Measurements from ENCODE around the gene RALGAPA2.

Gene RALGAPA2

DNA sequence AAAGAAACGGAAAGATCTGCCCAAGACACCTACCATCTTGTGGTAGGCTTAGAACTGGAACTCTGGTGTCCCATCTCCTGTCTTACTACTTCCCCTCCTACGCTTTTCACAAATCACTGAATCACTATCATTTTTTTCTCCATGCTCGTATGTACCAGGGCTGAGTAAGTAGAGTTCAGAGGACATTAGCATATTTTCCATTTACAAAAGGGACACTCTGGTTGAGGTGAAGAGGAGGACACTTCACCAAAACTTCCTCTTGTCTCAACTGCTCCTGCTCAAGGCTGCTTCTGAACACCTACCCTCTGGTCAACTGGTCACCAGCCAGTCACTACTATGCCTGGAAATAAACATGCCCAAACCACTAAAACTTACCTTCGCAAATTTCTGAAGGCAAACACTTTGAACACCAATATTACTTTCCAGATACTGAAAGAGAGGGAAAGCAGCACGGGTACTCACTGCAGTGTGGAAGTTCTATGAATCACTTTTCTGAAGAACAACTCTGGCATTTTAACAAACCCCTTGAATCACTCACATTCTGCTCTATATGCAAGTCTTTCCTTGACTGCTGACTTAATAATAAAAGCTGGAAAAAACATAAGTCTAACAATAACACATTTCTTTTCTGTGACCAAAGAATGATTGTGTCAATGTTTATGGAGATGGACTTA lies 221.2 kb downstream of the RALGAPA2 start:
- DNase-seq = no peak

DNA sequence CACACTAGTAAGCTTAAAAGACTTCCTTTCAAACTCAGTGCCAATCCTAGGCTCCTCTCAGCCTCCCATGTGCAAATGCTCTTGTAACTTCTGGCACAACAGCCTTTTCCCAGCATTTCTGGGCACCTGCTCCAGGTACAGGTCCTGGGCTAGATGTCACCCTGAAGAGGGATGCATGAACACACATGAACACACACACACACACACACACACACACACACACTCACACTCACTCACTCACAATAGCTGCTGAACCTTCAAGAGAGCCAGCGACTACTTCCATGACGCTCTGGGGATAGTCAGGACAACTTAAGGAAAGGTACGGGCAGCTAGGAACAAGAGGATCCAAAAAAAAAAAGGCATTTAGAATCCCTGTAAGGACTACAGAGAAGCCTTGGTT lies 221.8 kb downstream of the RALGAPA2 start:
- no peak for DNase-seq

DNA sequence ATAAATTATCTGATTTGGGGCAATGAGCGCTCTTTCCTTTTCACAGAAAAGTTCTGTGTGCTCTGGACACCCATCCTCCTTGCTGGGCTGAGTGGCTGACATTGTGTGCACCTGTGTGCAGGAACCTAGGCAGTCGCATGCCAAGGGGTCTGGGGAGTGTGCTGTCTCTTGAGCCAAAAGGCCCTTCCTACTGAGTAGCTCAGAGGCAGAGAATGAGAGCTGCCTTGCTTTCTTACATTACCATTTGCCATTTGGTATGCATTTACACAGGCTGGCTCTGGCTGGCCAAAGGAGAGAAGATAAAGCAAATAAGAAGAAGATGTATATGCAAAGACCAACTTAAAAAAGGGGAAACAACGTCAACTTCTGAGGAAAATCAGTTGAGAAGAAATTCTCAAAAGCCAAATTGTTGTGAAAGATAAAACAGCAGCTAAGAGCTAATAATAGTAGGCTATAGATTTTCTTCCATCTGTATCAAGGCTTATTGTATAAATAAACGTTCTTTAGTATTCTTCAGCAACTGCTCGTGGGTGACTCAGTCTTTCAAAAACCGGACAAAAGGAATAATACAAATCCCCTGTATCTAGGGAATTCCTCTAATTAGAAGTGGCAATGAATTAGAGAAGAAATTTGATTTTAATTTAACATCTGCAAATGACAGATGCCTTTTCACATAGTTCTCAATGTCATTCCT lies 222.6 kb downstream of the RALGAPA2 start:
- no peak for DNase-seq

DNA sequence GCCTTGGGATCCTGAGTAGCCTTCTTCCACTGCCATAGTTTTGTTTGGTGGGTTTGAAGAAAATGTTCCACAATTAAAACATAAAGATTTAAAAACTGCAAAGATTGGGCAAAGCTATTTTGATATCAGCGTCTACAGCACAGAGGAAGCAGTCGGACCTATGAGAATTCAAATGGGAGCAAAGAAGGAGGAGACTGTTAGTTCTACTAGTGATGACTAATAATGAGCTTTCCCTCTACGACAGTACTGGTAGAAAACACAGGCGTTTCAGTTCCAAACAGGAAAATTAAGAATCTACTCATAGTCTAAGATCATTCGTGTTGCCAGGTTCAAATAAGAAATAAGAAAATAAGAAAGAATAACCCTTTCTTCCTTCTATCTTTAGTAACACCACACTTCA lies 223.4 kb downstream of the RALGAPA2 start:
- no peak for DNase-seq

DNA sequence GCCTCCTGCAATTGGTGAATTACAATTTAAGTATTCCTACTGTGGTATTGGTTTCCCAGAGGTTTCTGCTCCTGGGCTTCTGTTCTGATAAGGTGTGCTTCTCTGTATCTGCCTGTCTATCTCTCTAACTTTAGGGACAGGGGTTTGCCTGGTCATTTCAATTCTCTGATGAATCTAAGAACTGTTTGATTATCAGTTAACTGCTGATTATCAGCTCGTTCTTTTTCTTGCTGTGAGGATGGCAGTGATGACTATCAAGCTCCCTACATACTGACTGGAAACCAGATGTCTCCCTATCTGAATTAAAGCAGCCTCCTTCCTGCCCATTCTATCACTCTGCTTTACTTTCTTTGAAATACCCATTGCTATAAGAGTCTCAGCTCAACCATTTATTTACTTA lies 224.1 kb downstream of the RALGAPA2 start:
- no peak for DNase-seq

DNA sequence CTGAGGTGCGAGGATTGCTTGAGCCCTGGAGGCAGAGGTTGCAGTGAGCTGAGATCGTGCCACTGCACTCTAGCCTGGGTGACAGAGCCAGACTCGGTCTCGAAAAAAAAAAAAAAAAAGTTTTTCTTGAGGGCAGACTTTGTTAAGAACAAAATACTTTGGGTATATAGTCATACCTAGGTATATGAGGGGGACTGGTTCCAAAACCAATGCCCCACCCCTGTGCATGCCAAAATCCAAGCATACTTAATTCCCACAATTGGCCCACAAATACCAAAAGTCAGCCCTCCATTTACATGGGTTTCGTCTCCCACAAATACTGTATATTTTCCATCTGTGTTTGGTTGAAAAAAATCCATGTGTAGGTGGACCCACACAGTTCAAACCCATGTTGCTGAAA lies 224.6 kb downstream of the RALGAPA2 start:
- no peak for DNase-seq

DNA sequence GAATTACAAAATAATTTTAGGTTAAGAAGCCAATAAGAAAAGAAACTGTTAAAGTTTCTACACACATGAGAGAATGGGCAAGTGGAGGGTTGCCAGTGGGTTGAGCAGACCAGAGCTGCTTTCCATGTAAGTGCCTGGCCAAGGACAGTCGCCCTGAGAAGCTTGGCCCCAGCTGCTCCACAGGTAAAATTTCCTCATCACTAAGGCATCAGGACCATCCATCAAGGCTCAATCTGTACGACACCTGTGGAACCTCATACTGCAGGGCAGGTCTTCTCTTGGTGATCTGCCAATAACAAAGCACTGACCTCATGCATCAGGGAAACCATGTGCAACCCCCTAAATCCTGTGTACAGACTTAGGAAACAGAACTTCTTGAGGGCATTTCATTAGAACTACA lies 229.1 kb downstream of the RALGAPA2 start:
- DNase-seq = no peak

DNA sequence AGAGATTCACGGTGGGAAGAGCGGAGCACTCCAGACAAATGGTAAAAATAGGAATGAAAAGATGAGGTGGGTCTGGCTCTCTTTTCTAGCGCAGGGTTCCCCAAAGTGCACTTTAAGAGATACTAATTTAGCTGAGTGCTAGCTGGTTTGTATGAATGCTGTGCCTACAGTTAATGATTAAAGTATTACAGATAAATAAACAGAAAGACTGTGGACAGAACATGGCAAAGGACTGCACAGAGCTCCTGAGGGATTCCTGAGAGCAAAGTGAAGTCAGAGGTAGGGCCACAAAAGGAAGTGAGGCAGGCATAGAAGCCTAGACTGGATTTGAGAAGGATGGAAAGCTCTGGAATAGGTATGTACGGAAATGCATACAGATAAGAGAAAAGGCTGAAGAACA lies 230.0 kb downstream of the RALGAPA2 start:
- no peak for DNase-seq

DNA sequence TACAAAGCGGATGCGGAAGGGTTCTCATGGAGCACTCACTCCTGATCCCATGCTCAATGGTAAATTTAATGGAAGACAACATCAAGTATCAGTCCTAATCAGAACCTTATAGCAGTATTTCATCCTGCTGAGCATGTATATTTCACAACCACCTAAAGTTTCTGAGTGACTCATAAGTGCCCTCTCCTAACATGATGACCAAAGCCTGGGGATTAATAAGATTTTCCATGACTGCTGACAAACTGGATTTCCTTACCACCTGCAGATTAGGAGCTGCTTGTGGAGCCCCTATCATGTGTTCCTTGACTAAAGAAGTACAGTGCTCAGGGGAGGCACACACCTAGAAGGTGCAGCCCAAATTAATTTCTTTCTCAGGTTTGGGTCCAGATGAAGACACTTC lies 231.8 kb downstream of the RALGAPA2 start:
- no peak for DNase-seq

DNA sequence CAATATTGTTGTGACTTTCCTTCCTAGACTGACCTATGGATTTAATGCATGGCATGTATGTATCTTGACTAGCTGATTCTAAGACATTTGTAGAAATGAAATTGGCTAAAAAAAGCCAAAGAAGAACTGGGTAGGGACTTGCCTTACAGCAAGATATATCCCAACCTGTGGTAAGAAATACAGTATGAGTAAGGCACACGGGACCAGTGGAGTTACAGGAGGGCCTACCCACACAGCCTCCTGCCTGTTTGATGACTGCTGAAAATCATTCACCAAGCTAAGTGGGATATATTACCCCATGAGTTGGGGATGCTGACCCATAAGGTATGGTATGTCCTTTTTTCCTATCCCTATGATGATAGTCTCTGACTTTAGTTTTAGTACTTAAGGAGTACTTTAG lies 232.3 kb downstream of the RALGAPA2 start:
- DNase-seq = no peak

DNA sequence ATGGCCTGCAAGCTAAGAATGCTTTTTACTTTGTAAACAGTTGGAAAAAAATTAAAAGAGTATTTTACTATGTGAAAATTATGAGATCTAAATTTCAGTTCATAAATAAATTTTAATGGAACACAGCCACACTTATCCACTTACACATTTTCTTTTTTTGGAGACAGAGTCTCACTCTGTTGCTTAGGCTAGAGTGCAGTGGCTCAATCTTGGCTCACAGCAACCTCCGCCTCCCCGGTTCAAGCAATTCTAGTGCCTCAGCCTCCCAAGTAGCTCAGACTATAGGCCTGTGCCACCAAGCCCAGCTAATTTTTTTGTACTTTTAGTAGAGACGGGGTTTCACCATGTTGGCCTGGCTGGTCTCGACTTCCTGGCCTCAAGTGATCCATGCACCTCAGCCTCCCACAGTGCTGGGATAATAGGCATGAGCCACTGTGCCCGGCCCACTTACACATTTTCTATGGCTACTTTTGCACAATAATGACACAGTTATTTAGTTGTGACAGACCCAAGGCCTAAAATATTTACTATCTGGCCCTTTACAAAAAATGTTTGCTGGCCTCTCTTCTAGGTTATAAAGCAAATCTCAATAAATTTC lies 234.9 kb downstream of the RALGAPA2 start:
- DNase-seq = no peak

DNA sequence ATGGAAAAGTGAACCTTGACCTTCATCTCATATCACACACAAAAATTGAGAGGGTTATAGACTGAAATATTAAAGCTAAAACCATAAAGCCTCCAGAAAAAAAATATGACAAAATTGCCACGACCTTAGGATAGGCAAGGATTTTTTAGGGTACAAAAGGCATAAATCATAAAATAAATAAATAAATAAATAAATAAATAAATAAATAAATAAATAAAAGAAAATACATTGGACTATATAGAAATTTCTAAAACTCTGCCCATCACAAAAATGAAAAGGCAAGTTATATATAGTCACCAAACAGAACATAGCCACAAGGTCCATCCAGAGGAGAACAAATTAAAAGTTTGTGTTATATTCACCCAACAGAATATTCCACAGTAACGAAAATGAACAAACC lies 235.9 kb downstream of the RALGAPA2 start:
- no peak for DNase-seq

DNA sequence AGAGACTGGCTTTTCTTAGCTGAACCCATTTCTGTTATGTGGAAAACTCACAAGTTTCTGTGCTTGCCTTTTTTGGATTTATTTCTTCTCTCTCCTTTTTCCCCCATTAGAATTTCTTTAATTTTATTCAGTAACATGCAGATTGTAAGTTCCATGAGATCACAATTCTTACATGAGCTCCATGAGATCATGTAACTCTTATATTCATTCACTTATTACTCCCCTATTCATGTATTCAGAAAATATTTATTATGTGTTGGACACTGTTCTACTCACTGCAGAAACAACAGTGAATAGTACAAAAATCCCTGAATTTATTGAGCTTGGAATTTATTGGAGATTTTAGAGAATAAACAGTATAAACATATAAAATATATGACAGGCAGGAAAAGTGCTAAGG lies 238.8 kb downstream of the RALGAPA2 start:
- no peak for DNase-seq

DNA sequence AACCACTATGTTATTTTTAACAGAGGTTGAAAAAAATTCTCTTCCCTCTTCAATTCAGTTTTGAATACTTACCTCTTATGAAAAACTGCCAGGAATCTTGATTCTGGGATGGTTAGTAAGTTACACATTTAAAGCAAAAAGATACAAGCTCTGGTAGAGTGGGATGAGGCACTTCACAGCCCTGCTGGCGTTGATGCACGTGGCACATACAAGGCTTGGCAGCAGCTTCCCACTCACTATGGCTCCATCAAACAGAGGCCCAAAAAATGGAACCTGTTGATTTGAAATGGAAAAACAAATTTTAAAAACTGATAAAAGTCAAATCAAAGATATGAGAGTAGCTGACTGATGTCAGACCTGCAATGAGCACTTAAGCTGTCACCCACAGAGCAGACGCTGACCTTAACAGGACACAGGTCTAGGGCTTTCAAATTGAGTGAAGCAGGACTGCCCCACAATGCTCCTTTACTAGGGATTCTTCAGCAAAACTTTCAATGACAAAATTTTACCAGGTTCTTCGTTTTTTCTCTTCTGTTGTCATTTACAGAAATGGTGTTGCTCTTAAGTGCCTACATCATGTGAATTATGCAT lies 239.7 kb downstream of the RALGAPA2 start:
- no peak for DNase-seq

DNA sequence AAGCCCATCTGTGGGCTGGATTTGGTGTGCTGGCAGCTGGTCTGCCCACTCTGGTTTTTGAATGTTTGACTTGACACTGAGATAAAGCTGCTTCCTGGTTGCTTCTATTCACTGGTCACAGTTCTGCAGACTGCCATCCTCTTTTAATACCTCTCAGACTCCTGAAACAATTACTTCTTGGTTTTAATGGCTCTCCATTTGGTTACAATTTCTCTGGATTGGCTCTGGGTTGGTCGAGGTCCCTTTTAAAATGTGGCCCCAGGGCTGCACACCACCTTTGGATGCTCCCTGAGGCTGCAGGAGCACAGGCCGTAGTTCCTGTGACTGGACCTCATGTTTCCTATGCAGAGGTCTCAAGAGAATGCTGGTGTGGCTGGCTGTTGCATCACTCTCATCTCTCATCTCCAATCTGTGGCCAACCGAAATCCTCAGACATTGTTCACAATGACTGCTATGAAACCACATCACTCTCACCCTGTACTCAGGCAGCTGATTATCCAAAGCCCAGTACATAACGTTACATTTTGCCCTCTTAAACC lies 246.0 kb downstream of the RALGAPA2 start:
- DNase-seq = no peak

DNA sequence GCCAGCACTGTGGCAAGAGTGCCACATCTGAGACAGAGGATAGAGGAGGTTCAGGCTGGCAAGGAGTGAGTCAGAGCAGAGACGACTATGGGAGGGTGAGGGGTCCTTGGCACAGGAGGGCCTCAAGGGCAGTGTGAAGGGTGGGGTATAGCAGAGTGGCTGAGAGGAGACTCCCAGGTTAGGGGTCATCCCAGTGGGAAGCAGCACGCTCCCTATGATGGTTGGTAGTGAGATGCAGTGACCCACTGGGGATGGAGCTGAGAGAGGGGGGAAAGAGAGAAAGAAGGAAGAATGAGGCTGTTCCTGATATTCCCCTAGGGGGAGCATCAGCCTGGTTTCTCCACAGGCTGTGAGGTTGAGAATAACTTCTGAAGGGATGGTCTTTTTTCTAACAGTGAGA lies 247.2 kb downstream of the RALGAPA2 start:
- no peak for DNase-seq

DNA sequence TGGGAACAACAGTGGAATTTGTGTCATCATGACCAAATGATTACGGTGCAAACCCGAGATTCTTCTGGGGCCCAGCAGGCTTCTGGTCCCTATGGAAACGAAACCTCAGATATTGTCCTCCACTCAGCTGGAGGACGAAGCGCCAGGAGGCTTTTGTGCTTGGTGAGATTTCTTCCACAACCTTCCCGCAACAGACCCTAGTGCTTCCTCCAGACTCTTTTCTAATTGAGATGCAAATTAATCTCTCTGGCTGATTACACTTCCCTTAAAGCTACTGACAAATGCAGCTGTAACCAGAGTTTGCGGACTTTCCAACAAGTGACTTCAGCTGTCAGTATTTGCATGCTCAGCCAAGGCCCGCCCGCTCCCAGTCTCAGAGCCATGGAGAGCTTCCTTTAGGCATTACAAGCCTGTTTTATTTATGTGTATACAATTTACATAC lies 248.5 kb downstream of the RALGAPA2 start:
- no peak for DNase-seq

DNA sequence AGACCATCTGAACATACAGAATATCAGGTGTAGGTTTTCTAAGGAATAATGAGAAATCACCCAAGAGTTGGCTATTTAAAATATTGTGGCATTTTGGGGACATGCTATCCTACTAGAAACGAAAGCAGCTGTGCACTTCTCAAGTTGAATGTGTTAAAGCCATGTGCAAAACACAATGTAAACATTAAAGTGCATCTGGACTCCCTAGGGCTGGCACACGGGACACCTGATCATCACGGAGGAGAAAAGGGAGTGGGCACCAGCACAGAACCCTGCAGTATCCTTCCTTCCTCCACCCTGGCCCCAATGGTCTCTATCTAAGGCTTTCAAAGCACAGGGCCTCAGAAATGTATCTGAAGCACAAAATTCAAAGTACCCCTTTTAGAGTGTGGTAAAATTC lies 250.3 kb downstream of the RALGAPA2 start:
- DNase-seq = no peak

DNA sequence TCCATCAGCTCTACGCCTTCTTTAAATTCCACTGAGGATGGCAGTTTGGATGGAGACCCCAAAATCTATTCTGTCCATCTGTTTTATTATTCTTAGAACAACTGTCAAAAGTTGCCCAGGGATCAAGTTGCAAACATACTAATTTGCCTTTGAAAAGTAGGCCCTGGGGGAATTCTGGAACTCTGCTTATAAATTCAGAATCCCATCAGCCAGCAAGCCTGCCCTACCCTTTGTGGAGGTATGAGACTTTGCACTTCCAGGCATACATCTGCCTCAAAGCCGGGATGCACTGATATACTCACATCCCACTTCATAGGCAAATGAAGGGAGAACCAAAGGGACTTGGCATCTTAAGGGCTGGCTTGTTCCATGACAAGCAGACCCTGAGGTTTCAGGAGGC lies 250.9 kb downstream of the RALGAPA2 start:
- no peak for DNase-seq

DNA sequence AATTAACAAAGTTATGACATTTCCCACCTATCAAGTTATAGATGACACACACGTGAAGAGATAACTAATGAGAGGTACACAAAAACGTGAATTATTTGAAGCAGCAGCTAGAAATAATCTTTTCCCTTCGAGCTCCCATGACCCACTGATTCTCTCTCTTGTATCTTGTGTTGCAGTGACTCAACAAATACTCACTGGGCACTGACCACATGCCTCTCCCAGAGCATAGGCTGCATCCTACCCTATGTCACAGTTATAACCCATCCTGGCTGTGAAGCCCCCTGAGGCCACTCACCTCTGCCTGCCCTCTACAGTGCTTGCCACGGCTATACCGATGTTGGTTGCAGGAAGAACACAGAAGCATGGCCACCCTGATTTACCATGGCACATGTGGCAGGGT lies 252.7 kb downstream of the RALGAPA2 start:
- no peak for DNase-seq

DNA sequence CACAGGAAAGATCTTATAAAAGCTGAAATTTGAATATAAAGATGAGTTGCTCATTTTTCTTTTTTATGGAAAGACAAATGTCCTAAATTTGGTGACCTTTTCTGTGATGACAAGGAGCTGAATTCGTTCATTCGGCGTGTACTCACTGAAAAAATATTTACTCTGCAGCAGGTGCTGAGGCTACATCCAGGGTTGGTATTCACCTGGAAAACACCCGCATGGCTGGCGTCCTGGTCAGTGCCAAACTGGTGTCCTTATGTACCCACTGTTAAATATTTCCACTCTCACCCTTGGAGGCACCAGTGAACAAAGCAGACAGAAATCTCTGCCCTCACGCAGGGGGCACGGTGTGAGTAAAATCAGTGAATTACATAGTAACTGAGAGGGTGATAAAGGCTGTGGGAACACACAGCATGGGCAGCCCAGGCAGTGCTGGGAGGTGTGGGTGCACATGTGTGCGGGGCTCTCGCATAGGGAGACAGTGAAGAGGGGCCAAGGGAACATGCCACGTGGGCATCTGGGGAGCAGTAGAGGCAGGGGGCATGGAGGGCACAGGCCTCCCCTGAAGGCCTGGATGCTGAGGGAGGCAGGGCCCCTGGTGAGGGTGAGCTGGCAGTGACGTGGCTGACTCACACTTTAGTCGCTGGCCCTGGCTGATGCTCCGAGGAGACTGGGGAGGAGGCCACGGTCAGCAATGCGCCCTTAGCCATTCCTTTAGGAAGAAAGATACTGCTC lies 254.9 kb downstream of the RALGAPA2 start:
- no peak for DNase-seq

DNA sequence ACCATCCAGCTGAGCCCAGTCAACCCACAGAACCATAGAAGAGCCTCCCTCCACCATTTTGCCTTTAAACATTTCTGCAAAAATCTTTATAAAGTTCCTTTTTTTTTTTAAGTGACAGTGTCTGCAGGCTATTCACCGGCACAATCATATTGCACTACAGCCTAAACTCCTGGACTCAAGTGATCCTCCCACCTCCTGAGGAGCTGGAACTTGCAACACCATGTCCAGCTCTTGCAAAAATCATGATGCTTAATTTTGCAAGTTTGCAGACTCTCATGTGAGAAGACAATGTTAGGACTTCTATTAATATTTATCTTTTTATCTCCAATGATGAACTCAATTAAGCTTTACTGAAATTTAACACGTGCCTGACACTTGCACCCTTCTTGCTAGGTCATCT lies 255.7 kb downstream of the RALGAPA2 start:
- no peak for DNase-seq

DNA sequence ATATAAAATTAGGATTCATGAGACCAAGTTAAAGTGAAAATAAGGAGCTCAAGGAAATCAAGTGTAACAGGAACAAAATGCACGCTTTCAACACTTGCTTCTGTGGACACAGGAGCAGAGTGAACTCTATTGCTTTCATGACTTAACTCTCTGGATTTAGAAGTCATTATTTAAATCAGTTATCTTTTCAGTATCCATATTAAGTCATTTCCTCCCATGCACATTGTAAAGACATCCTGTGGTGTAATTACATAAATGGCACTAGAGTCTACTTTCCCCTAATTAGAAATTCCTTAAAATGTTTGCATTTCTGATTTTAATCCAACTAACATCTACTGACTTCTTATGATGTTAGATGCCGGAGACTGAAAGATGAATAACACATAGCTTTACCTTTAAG lies 256.5 kb downstream of the RALGAPA2 start:
- DNase-seq = no peak

Measured in activated CD4-positive, alpha-beta T cell treated with anti-CD3 and anti-CD28 coated beads for 1 hour (primary cell).